ENCODE data around the gene PTPRS. TPM values are rescaled to one million over a fixed set of nuclear protein-coding genes. Genes with fewer than 3 reads are reported as not detected.

Gene PTPRS
- total and polyA plus RNA-seq, 9 of the 15 experiments (the other 6 are each of a cell fraction or from before 2014, with no cell fraction given), result 1.1 to 49.4 (median 14.1) TPM

GRCh38 chr19:5340637-5341447, at the start of gene PTPRS (continued):
- TF ChIP-seq, protein P1, sequence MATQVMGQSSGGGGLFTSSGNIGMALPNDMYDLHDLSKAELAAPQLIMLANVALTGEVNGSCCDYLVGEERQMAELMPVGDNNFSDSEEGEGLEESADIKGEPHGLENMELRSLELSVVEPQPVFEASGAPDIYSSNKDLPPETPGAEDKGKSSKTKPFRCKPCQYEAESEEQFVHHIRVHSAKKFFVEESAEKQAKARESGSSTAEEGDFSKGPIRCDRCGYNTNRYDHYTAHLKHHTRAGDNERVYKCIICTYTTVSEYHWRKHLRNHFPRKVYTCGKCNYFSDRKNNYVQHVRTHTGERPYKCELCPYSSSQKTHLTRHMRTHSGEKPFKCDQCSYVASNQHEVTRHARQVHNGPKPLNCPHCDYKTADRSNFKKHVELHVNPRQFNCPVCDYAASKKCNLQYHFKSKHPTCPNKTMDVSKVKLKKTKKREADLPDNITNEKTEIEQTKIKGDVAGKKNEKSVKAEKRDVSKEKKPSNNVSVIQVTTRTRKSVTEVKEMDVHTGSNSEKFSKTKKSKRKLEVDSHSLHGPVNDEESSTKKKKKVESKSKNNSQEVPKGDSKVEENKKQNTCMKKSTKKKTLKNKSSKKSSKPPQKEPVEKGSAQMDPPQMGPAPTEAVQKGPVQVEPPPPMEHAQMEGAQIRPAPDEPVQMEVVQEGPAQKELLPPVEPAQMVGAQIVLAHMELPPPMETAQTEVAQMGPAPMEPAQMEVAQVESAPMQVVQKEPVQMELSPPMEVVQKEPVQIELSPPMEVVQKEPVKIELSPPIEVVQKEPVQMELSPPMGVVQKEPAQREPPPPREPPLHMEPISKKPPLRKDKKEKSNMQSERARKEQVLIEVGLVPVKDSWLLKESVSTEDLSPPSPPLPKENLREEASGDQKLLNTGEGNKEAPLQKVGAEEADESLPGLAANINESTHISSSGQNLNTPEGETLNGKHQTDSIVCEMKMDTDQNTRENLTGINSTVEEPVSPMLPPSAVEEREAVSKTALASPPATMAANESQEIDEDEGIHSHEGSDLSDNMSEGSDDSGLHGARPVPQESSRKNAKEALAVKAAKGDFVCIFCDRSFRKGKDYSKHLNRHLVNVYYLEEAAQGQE (IDR thresholded peaks at IDR 0.05; ENCODE audit: borderline replicate concordance), result peak; percentile 30; the same call in 1 of the 2 replicates
- TF ChIP-seq, protein P1 (CRISPR knock-in tag; IDR thresholded peaks at IDR 0.05; ENCODE audit: low read depth), result no peak
- TF ChIP-seq, protein P2, sequence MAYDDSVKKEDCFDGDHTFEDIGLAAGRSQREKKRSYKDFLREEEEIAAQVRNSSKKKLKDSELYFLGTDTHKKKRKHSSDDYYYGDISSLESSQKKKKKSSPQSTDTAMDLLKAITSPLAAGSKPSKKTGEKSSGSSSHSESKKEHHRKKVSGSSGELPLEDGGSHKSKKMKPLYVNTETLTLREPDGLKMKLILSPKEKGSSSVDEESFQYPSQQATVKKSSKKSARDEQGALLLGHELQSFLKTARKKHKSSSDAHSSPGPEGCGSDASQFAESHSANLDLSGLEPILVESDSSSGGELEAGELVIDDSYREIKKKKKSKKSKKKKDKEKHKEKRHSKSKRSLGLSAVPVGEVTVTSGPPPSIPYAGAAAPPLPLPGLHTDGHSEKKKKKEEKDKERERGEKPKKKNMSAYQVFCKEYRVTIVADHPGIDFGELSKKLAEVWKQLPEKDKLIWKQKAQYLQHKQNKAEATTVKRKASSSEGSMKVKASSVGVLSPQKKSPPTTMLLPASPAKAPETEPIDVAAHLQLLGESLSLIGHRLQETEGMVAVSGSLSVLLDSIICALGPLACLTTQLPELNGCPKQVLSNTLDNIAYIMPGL (CRISPR knock-in tag; IDR thresholded peaks at IDR 0.05), result peak; percentile 38; the same call in 1 of the 2 replicates
- TF ChIP-seq ZNF175 (CRISPR knock-in tag; IDR thresholded peaks at IDR 0.05; ENCODE audit: low read depth) (peak; percentile 52; the same call in 1 of the 2 replicates), LCOR (CRISPR knock-in tag; IDR thresholded peaks at IDR 0.05) (peak; percentile 73; the same call in 1 of the 2 replicates), RBM25 (IDR thresholded peaks at IDR 0.05; ENCODE audit: low read depth, low read length, severe bottlenecking) (peak; percentile 91), SAP30 (IDR thresholded peaks at IDR 0.05; ENCODE audit: borderline replicate concordance, insufficient read depth, low read depth, low read length, poor library complexity, severe bottlenecking) (peak; percentile 97), NR3C1 (CRISPR knock-in tag; IDR thresholded peaks at IDR 0.05) (peak; percentile 90), JUN (IDR thresholded peaks at IDR 0.05; ENCODE audit: borderline replicate concordance, low read depth, low read length) (peak; percentile 86), JUN (CRISPR knock-in tag; IDR thresholded peaks at IDR 0.05; ENCODE audit: borderline replicate concordance) (no peak), CREB1 (IDR thresholded peaks at IDR 0.05) (peak; percentile 71; the same call in 1 of the 2 replicates), CREB1 (CRISPR knock-in tag; IDR thresholded peaks at IDR 0.05) (no peak; the same call in none of the 2 replicates), PCBP2 (IDR thresholded peaks at IDR 0.05; ENCODE audit: low read depth, low read length, poor library complexity, severe bottlenecking) (no peak), SRSF3 (IDR thresholded peaks at IDR 0.05; ENCODE audit: insufficient read depth, low read length) (no peak), ZNF282 (CRISPR knock-in tag; IDR thresholded peaks at IDR 0.05) (peak; percentile 81; the same call in 1 of the 2 replicates), ETV6 (IDR thresholded peaks at IDR 0.05; ENCODE audit: borderline replicate concordance in 1 of 2, low read depth in 2 of 2, low read length in 1 of 2) (no peak), ETV6 (CRISPR knock-in tag; IDR thresholded peaks at IDR 0.05; ENCODE audit: borderline replicate concordance) (peak; percentile 49; the same call in 1 of the 2 replicates)

Measured in K562 (cell line).